Activated naive CD4-positive, alpha-beta T cell treated with anti-CD3 and anti-CD28 coated beads, Interleukin-2, amount 50 U/mL, for 72 hours (primary cell): ENCODE results near the gene MYO18B. TPM values are rescaled to one million over a fixed set of nuclear protein-coding genes. Genes with fewer than 3 reads are reported as not detected.

Source experiments
- ATAC-seq, 2 donors: fragments of 150-1000 bp; cut with Tn5 transposase; 2 replicates each; pipeline ENCODE4 v1.10.0; 2021; ENCODE audit warnings: mild to moderate bottlenecking in 2 of 2, moderate library complexity in 2 of 2
- DNase-seq, 2 donors: peaks; one replicate each; pipeline ENCODE4 v3.0.0; 2021 to 2022; ENCODE audit warnings: low spot score in 2 of 2
- H3K27ac Mint-ChIP-seq, 2 donors: one replicate each; pipeline ENCODE4 v1.8.0; 2022; ENCODE audit warnings: mild to moderate bottlenecking in 2 of 2, mixed read lengths in 2 of 2
- H3K36me3 Mint-ChIP-seq, 2 donors: one replicate each; pipeline ENCODE4 v1.8.0; 2022; ENCODE audit warnings: mixed read lengths in 2 of 2
- H3K9me3 Mint-ChIP-seq, 2 donors: one replicate each; pipeline ENCODE4 v1.8.0; 2022; ENCODE audit warnings: mixed read lengths in 2 of 2
- total RNA-seq, 2 donors: library from RNA; stranded (reverse); gene quantifications; one replicate each; pipeline ENCODE4 v1.2.3, GENCODE V29; 2022

MYO18B gene
- total RNA-seq, 2 donors from 2014 or later, result 0.98 to 5.9 TPM

GRCh38 chr22:25939384-25939783, 197.4 kb downstream of the MYO18B start:
- Mint-ChIP-seq H3K9me3 (peaks cover 3 to 4% of the 10 kb centered on the region in 2 donors), H3K36me3 (peaks cover 0 to 4% of the 10 kb centered on the region in 2 donors), H3K27ac (no peak overlapping the region)
- DNase-seq (no peak), ATAC-seq (no peak)

- peaks cover 3 to 4% of the 10 kb centered on the region in 2 donors for H3K9me3 Mint-ChIP-seq
- DNase-seq (no peak), ATAC-seq (no peak)
- H3K27ac Mint-ChIP-seq, result peak overlapping the region in 1 of 2 donors; percentile 31
- H3K36me3 Mint-ChIP-seq, result peaks cover 0 to 4% of the 10 kb centered on the region in 2 donors
Measured at GRCh38 chr22:25940479-25940878, 198.5 kb downstream of the MYO18B start.

GRCh38 chr22:25941365-25941960, 199.5 kb downstream of the MYO18B start:
- no peaks in the 10 kb centered on the region for H3K36me3 Mint-ChIP-seq
- no peak overlapping the region for H3K27ac Mint-ChIP-seq
- H3K9me3 Mint-ChIP-seq, result peaks cover 3 to 4% of the 10 kb centered on the region in 2 donors
- DNase-seq (no peak), ATAC-seq (no peak)

- Mint-ChIP-seq H3K9me3 (peaks cover 3 to 4% of the 10 kb centered on the region in 2 donors), H3K36me3 (no peaks in the 10 kb centered on the region), H3K27ac (no peak overlapping the region)
- no peak for DNase-seq
- no peak for ATAC-seq
Measured at GRCh38 chr22:25942115-25942855, 200.3 kb downstream of the MYO18B start.

- Mint-ChIP-seq H3K9me3 (peaks cover 3 to 4% of the 10 kb centered on the region in 2 donors), H3K27ac (no peak overlapping the region), H3K36me3 (no peaks in the 10 kb centered on the region)
- DNase-seq (no peak), ATAC-seq (no peak)
Measured at GRCh38 chr22:25942856-25943411, 200.9 kb downstream of the MYO18B start.

- Mint-ChIP-seq H3K36me3 (no peaks in the 10 kb centered on the region), H3K27ac (no peak overlapping the region), H3K9me3 (no peaks in the 10 kb centered on the region)
- ATAC-seq, result no peak
- DNase-seq, result no peak
Measured at GRCh38 chr22:25950111-25950510, 208.1 kb downstream of the MYO18B start.

GRCh38 chr22:25953276-25953675, 211.3 kb downstream of the MYO18B start:
- no peaks in the 10 kb centered on the region for H3K9me3 Mint-ChIP-seq
- no peaks in the 10 kb centered on the region for H3K36me3 Mint-ChIP-seq
- H3K27ac Mint-ChIP-seq, result no peak overlapping the region
- no peak for DNase-seq
- no peak for ATAC-seq

GRCh38 chr22:25953919-25954318, 211.9 kb downstream of the MYO18B start:
- Mint-ChIP-seq H3K27ac (no peak overlapping the region), H3K9me3 (no peaks in the 10 kb centered on the region), H3K36me3 (no peaks in the 10 kb centered on the region)
- DNase-seq (no peak), ATAC-seq (no peak)

GRCh38 chr22:25955323-25955722, 213.3 kb downstream of the MYO18B start:
- Mint-ChIP-seq H3K36me3 (no peaks in the 10 kb centered on the region), H3K9me3 (no peaks in the 10 kb centered on the region), H3K27ac (peak overlapping the region in 1 of 2 donors; percentile 58)
- ATAC-seq, result no peak
- no peak for DNase-seq

- ATAC-seq, result no peak
- Mint-ChIP-seq H3K36me3 (no peaks in the 10 kb centered on the region), H3K27ac (no peak overlapping the region), H3K9me3 (peaks cover under 1% of the 10 kb centered on the region in 2 donors)
- DNase-seq, result no peak
Measured at GRCh38 chr22:25956801-25957200, 214.8 kb downstream of the MYO18B start.

GRCh38 chr22:25959818-25960774, 218.1 kb downstream of the MYO18B start:
- peak overlapping the region in 1 of 2 donors; percentile 58 for H3K27ac Mint-ChIP-seq
- peaks cover 0 to 13% of the 10 kb centered on the region in 2 donors for H3K36me3 Mint-ChIP-seq
- H3K9me3 Mint-ChIP-seq, result peaks cover 17 to 22% of the 10 kb centered on the region in 2 donors
- ATAC-seq, result no peak
- DNase-seq, result no peak

- Mint-ChIP-seq H3K27ac (no peak overlapping the region), H3K9me3 (peaks cover 17 to 22% of the 10 kb centered on the region in 2 donors), H3K36me3 (peaks cover 0 to 13% of the 10 kb centered on the region in 2 donors)
- DNase-seq (no peak), ATAC-seq (no peak)
Measured at GRCh38 chr22:25961699-25962098, 219.7 kb downstream of the MYO18B start.

- ATAC-seq (no peak), DNase-seq (no peak)
- Mint-ChIP-seq H3K9me3 (peaks cover 17 to 22% of the 10 kb centered on the region in 2 donors), H3K36me3 (peaks cover 0 to 13% of the 10 kb centered on the region in 2 donors), H3K27ac (no peak overlapping the region)
Measured at GRCh38 chr22:25962711-25963110, 220.7 kb downstream of the MYO18B start.

GRCh38 chr22:25964961-25965730, 223.2 kb downstream of the MYO18B start:
- DNase-seq, result no peak
- ATAC-seq, result no peak
- H3K27ac Mint-ChIP-seq, result no peak overlapping the region
- H3K36me3 Mint-ChIP-seq, result peaks cover 0 to 13% of the 10 kb centered on the region in 2 donors
- peaks cover 17 to 22% of the 10 kb centered on the region in 2 donors for H3K9me3 Mint-ChIP-seq

- Mint-ChIP-seq H3K9me3 (peaks cover 17 to 22% of the 10 kb centered on the region in 2 donors), H3K36me3 (peaks cover 0 to 13% of the 10 kb centered on the region in 2 donors), H3K27ac (peak overlapping the region; percentile 23 to 46)
- DNase-seq, result no peak
- peak in 1 of 2 donors; percentile 30 for ATAC-seq
Measured at GRCh38 chr22:25966448-25966913, 224.5 kb downstream of the MYO18B start.

- Mint-ChIP-seq H3K36me3 (no peaks in the 10 kb centered on the region), H3K9me3 (no peaks in the 10 kb centered on the region), H3K27ac (no peak overlapping the region)
- DNase-seq (no peak), ATAC-seq (no peak)
Measured at GRCh38 chr22:25969286-25969685, 227.3 kb downstream of the MYO18B start.
